Hepatocyte (in vitro differentiated cells): ENCODE data around the gene FRRS1. TPM values are rescaled to one million over a fixed set of nuclear protein-coding genes. Genes with fewer than 3 reads are reported as not detected.

Source experiments
- DNase-seq: peaks from one replicate; pipeline ENCODE4 v3.0.0-alpha.2; 2016; ENCODE audit warnings: low spot score
- H2AFZ ChIP-seq: fragments of 200-600 bp; sonication (generic); 2 replicates; pipeline ENCODE4 v1.6.0; 2016; ENCODE audit warnings: antibody characterized with exemption, mild to moderate bottlenecking
- H3K27ac ChIP-seq: fragments of 200-600 bp; sonication (generic); 2 replicates; pipeline ENCODE4 v1.5.1; 2016; ENCODE audit warnings: mild to moderate bottlenecking
- H3K27me3 ChIP-seq: fragments of 200-600 bp; sonication (generic); 2 replicates; pipeline ENCODE4 v1.6.1; 2016
- H3K36me3 ChIP-seq: fragments of 200-600 bp; sonication (generic); replicated peaks from 2 replicates; pipeline ENCODE4 v1.5.1; 2016; ENCODE audit warnings: low read depth; ENCODE audit not compliant: insufficient read depth
- H3K4me1 ChIP-seq: fragments of 200-600 bp; sonication (generic); 2 replicates; pipeline ENCODE4 v1.5.1; 2016; ENCODE audit warnings: mild to moderate bottlenecking, moderate library complexity; ENCODE audit not compliant: insufficient read depth
- H3K4me2 ChIP-seq: fragments of 200-600 bp; sonication (generic); 2 replicates; pipeline ENCODE4 v1.6.0; 2016
- H3K4me3 ChIP-seq: fragments of 200-600 bp; sonication (generic); 2 replicates; pipeline ENCODE4 v1.5.1; 2016; ENCODE audit warnings: mild to moderate bottlenecking
- H3K79me2 ChIP-seq: fragments of 200-600 bp; sonication (generic); 2 replicates; pipeline ENCODE4 v1.6.0; 2017; ENCODE audit warnings: mild to moderate bottlenecking
- H3K9me2 ChIP-seq: fragments of 200-600 bp; sonication (generic); replicated peaks from 2 replicates; pipeline ENCODE4 v1.6.0; 2017; ENCODE audit warnings: mild to moderate bottlenecking; ENCODE audit not compliant: insufficient read depth
- H3K9me3 ChIP-seq: fragments of 200-600 bp; sonication (generic); 2 replicates; pipeline ENCODE4 v1.5.1; 2016; ENCODE audit warnings: low read depth, mild to moderate bottlenecking
- H4K20me1 ChIP-seq: fragments of 200-600 bp; sonication (generic); 2 replicates; pipeline ENCODE4 v1.6.0; 2016; ENCODE audit warnings: mild to moderate bottlenecking; ENCODE audit not compliant: insufficient read depth, poor library complexity, severe bottlenecking
- EZH2 ChIP-seq: fragments of 200-600 bp; sonication (generic); IDR thresholded peaks from 2 replicates; pipeline ENCODE4 v1.6.1; 2016; ENCODE audit warnings: antibody characterized with exemption, mild to moderate bottlenecking, borderline replicate concordance
- EZH2phosphoT487 ChIP-seq: fragments of 200-600 bp; sonication (generic); IDR thresholded peaks from one replicate; pipeline ENCODE4 v1.6.1; 2018; ENCODE audit warnings: antibody characterized with exemption, mild to moderate bottlenecking, low read depth, moderate library complexity; ENCODE audit not compliant: unreplicated experiment, severe bottlenecking
- WGBS: methylation state at CpG from one replicate; pipeline ENCODE4 v1.1.6; 2016; ENCODE audit warnings: low lambda C conversion rate; ENCODE audit errors: missing lambda C conversion rate; 5-methylcytosine and 5-hydroxymethylcytosine counted together
- polyA plus RNA-seq: library from polyadenylated mRNA; unstranded; fragments of >200 nt; fragmentation: Nextera tagmentation; extraction: Ambion mirVana; gene quantifications from 2 replicates; pipeline ENCODE4 v1.2.1, GENCODE V29; 2016
- total RNA-seq: library from RNA; depleted of rRNA; stranded (reverse); fragments of >200 nt; gene quantifications from 2 replicates; pipeline ENCODE4 v1.2.3, GENCODE V29; 2014
- TF ChIP-seq, protein P1 (sequence below): fragments of 200-600 bp; sonication (generic); IDR thresholded peaks from 2 replicates; pipeline ENCODE4 v1.5.1; 2016; ENCODE audit warnings: antibody characterized with exemption, mild to moderate bottlenecking; ENCODE audit not compliant: poor library complexity

Gene FRRS1
- total and polyA plus RNA-seq, 2 experiments from 2014 or later, result 1.5 to 26.8 TPM

DNA sequence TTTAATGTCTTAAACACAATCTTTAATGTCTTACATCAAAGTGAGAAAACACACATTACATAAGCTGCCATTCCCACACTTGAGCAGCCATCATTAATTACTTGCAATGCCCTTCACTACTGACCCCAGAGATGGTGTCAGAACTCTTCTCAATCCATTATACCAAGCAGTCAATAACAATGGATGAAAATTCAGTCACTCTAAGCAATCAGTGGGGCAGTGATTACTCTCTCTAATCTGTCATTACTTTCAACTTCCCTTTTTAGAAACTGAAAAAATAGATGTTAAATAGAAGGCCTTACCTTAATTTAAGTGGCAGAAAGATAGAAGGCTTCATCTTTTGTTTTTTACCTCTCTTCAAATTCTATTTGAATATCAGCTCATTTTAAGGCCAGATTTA is 9.7 kb upstream of the FRRS1 start:
- H3K36me3 ChIP-seq, result no peaks in the 10 kb centered on the region
- no peaks in the 10 kb centered on the region for H4K20me1 ChIP-seq
- H3K79me2 ChIP-seq, result no peaks in the 10 kb centered on the region

DNA sequence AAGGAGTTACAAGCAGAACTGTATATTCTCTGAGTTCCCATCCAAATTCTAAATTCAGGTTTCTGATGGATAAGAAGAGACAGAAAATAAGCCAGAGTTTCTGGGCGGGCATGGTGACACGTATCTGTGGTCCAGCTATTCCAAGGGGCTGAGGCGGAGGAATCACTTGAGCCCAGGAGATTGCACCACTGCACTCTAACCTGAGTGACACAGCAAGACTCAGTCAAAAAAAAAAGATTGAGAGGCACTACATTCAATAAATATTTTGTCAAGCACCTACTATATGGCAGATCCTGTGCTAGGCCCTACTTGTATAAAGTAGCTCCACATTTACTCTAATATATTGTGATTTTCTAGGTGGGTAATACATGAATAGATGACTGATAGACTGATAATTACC is 6.4 kb upstream of the FRRS1 start:
- H3K4me1 ChIP-seq, result no peaks in the 10 kb centered on the region
- TF ChIP-seq, protein P1, sequence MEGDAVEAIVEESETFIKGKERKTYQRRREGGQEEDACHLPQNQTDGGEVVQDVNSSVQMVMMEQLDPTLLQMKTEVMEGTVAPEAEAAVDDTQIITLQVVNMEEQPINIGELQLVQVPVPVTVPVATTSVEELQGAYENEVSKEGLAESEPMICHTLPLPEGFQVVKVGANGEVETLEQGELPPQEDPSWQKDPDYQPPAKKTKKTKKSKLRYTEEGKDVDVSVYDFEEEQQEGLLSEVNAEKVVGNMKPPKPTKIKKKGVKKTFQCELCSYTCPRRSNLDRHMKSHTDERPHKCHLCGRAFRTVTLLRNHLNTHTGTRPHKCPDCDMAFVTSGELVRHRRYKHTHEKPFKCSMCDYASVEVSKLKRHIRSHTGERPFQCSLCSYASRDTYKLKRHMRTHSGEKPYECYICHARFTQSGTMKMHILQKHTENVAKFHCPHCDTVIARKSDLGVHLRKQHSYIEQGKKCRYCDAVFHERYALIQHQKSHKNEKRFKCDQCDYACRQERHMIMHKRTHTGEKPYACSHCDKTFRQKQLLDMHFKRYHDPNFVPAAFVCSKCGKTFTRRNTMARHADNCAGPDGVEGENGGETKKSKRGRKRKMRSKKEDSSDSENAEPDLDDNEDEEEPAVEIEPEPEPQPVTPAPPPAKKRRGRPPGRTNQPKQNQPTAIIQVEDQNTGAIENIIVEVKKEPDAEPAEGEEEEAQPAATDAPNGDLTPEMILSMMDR, result no peak
- TF ChIP-seq EZH2, result no peak
- TF ChIP-seq EZH2phosphoT487, result no peak
- no peaks in the 10 kb centered on the region for H3K9me2 ChIP-seq
- H3K9me3 ChIP-seq, result no peaks in the 10 kb centered on the region
- WGBS, result 94% methylated on average over 3 of the region's 3 CpGs
- H4K20me1 ChIP-seq, result no peaks in the 10 kb centered on the region
- H3K4me3 ChIP-seq, result no peak overlapping the region
- H3K79me2 ChIP-seq, result no peaks in the 10 kb centered on the region
- DNase-seq, result no peak
- no peak overlapping the region for H3K4me2 ChIP-seq
- no peaks in the 10 kb centered on the region for H3K36me3 ChIP-seq
- no peaks in the 10 kb centered on the region for H3K27me3 ChIP-seq
- no peak overlapping the region for H2AFZ ChIP-seq
- no peak overlapping the region for H3K27ac ChIP-seq

More for the DNA sequence above, 9.7 kb upstream of the FRRS1 start:
- no peak overlapping the region for H3K4me3 ChIP-seq
- no peak overlapping the region for H3K27ac ChIP-seq
- TF ChIP-seq, protein P1, result no peak
- TF ChIP-seq EZH2phosphoT487 (no peak), EZH2 (no peak)
- H2AFZ ChIP-seq, result no peak overlapping the region
- no peak for DNase-seq
- no peaks in the 10 kb centered on the region for H3K9me2 ChIP-seq
- H3K4me1 ChIP-seq, result no peaks in the 10 kb centered on the region
- H3K9me3 ChIP-seq, result no peaks in the 10 kb centered on the region
- no peak overlapping the region for H3K4me2 ChIP-seq
- no peaks in the 10 kb centered on the region for H3K27me3 ChIP-seq

DNA sequence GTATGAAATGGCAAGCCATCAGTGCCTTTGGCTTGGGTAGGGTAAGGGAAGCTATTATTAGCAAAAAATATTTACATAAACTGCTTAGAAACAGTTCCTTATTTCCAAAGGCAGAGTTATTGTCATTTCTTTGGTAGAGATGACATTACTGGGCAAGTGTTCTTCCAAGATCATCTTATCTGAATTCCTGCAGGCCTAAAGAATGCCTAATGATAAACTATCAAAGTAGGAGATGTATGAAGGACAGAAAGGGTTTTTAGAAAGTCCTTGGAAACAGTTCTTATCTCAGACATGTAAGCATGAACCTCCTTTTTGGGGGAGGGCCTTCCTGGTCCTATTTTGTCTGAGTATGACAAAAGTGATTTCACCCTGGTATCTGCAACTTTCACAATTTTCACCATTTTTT is 5.1 kb upstream of the FRRS1 start:
- TF ChIP-seq EZH2phosphoT487 (no peak), EZH2 (no peak)
- TF ChIP-seq, protein P1, result no peak
- no peak overlapping the region for H3K27ac ChIP-seq
- H4K20me1 ChIP-seq, result no peaks in the 10 kb centered on the region
- no peaks in the 10 kb centered on the region for H3K9me3 ChIP-seq
- H3K4me3 ChIP-seq, result no peak overlapping the region
- no peaks in the 10 kb centered on the region for H3K36me3 ChIP-seq
- no peak overlapping the region for H3K4me2 ChIP-seq
- DNase-seq, result no peak
- H3K4me1 ChIP-seq, result peaks cover 4% of the 10 kb centered on the region
- H2AFZ ChIP-seq, result no peak overlapping the region
- H3K9me2 ChIP-seq, result no peaks in the 10 kb centered on the region
- no peaks in the 10 kb centered on the region for H3K79me2 ChIP-seq
- H3K27me3 ChIP-seq, result no peaks in the 10 kb centered on the region
